ENCODE data around the gene TRABD2B.
A peak's percentile ranks its signal among the peaks of the same experiment; 100 is the strongest.

TRABD2B gene

DNA sequence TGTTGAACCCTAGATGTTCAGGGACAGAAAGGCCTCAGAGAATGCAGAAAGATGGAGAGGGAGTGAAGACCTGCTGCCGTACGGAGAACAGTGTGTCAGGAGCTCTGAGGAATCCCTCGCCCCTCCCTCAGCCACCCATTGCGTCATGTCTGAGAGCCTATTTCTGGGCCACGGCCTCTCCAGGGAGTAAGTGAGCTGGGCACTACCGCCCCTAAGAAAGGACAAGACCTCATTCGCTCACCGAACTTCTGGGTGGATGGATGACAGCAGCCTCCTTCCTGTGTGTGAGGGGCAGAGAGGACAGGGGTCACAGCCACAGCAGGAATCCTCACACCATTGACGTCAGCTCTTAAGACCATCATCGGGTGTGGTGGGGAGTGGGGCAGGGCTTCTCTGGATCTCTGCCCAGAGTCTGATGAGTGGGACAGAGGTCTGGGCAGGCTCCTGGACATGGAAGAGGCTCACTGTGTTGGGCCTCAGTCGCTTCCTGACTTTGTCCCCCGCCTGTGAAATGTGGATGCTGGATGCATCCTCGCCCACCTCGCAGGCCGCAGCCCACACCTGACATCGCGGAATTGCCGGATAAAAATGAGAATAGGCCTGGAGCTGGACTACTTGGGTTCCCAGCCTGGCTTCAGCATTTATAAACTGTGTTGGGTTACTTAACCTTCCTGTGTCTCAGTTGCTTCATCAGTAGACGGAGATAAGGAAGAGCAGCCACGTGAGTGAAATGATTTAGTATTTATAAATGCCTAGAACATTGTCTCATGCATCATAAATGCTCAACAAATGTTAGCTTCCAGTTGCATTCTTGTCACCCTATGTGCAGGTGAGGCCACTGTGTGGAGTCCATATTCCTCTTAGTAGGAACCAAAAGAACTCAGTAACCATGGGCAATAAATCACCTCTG, 238.6 kb downstream of the TRABD2B start:
- Histone ChIP-seq H3K9me3 (replicated peaks in 1 of 11) (no peaks in the 10 kb centered on the region), H3K27ac (no peak overlapping the region), H4K20me1 (no peaks in the 10 kb centered on the region), H3K36me3 (no peaks in the 10 kb centered on the region), H3K27me3 (no peaks in the 10 kb centered on the region), H3K9ac (no peak overlapping the region), H3K4me1 (peaks cover 0 to 16% (median 9%) of the 10 kb centered on the region in 10 experiments; a peak in 14 of 20 replicates), H3K4me2 (peak overlapping the region in 3 of 11 experiments; percentile 6 to 8 (median 7); a peak in 3 of 22 replicates), H3K4me3 (no peak overlapping the region)
- no peak for TF ChIP-seq Cebpa-rat (IDR thresholded peaks at IDR 0.05)

DNA sequence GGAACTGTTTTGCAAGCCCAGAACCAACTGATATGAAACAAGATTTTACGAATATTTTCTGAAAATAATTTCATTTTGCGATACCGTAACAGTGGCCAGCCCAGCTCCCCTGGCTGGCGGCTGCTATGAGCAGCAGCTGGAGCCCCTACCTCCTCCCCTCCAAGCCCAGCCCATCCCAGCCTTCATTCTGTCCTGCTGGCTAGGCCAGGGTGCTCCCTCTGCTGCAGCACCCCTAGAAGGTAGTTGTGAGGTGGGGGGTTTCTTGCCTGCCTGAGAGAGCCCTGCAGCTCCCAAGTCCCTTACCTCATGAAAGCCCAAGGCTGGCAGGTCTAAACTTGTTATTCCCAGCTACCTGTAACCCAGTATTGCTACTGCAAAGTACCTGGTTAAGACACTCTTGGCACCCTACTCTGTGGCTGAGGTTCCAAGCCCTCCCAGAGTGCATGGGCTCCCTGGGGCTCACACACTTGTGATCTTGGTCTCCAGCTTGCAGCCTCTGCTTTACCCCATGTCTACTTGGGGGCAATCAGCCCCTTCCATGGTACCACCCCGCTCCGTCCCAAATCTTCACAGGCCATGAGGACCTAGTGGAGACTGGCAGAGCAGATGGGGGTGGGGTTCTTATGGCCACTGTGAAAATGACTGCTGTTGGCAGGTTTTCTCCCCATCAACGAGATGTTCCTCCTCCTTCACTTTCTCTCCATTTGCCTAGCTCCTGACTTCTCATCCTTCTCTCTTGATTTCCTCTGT, 239.8 kb downstream of the TRABD2B start:
- Histone ChIP-seq H3K4me3 (no peak overlapping the region), H3K27me3 (no peaks in the 10 kb centered on the region), H3K36me3 (no peaks in the 10 kb centered on the region), H4K20me1 (no peaks in the 10 kb centered on the region), H3K9me3 (replicated peaks in 1 of 11) (no peaks in the 10 kb centered on the region), H3K4me1 (peaks cover 0 to 15% (median 9%) of the 10 kb centered on the region in 10 experiments; a peak in 14 of 20 replicates), H3K4me2 (no peak overlapping the region), H3K27ac (no peak overlapping the region), H3K9ac (no peak overlapping the region)
- no peak for TF ChIP-seq Cebpa-rat (IDR thresholded peaks at IDR 0.05)

GRCh38 chr1:47756411-47756810, 240.8 kb downstream of the TRABD2B start:
- Histone ChIP-seq H4K20me1 (no peaks in the 10 kb centered on the region), H3K9ac (no peak overlapping the region), H3K27ac (no peak overlapping the region), H3K27me3 (no peaks in the 10 kb centered on the region), H3K36me3 (no peaks in the 10 kb centered on the region), H3K4me2 (no peak overlapping the region), H3K4me1 (peaks cover 0 to 6% (median 0%) of the 10 kb centered on the region in 10 experiments; a peak in 7 of 20 replicates), H3K9me3 (replicated peaks in 1 of 11) (no peaks in the 10 kb centered on the region), H3K4me3 (no peak overlapping the region)
- TF ChIP-seq Cebpa-rat (IDR thresholded peaks at IDR 0.05), result no peak

DNA sequence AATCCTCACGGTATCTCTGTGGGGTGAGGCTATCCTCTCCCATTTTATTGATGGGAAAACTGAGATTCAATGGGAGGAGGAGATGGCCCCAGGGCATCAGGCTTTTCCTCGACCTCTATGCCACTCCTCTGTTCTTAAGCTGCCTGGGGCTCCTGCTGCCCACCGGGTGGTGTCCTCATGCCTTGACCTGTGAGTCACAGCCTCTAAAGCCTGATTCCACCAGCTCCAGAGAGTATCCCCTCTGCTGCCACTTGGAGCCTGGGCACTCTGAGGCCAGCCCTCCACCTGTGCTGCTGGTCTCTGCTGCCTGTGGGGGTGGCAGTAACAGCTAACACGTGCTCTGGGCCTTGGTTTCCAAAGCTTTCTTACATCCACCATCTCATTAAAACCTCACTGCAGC, 241.2 kb downstream of the TRABD2B start:
- Histone ChIP-seq H3K36me3 (no peaks in the 10 kb centered on the region), H3K9me3 (replicated peaks in 1 of 11) (no peaks in the 10 kb centered on the region), H3K4me3 (no peak overlapping the region), H3K4me2 (no peak overlapping the region), H3K9ac (no peak overlapping the region), H3K27me3 (no peaks in the 10 kb centered on the region), H3K27ac (no peak overlapping the region), H4K20me1 (no peaks in the 10 kb centered on the region), H3K4me1 (peaks cover 0 to 6% (median 0%) of the 10 kb centered on the region in 10 experiments; a peak in 4 of 20 replicates)
- TF ChIP-seq Cebpa-rat (IDR thresholded peaks at IDR 0.05), result no peak

- no peaks in the 10 kb centered on the region for H3K36me3 ChIP-seq
These were observed 241.8 kb downstream of the TRABD2B start for GRCh38 chr1:47755101-47755990.

GRCh38 chr1:47754221-47754620, 243.0 kb downstream of the TRABD2B start:
- H3K4me1 ChIP-seq, result peaks cover 0 to 6% (median 0%) of the 10 kb centered on the region in 10 experiments; a peak in 4 of 20 replicates
- H3K27ac ChIP-seq, result no peak overlapping the region
- H3K4me2 ChIP-seq, result no peak overlapping the region
- no peak overlapping the region for H3K9ac ChIP-seq
- H3K9me3 ChIP-seq (replicated peaks in 1 of 11), result no peaks in the 10 kb centered on the region
- H3K27me3 ChIP-seq, result no peaks in the 10 kb centered on the region
- H3K36me3 ChIP-seq, result no peaks in the 10 kb centered on the region
- H4K20me1 ChIP-seq, result no peaks in the 10 kb centered on the region
- TF ChIP-seq Cebpa-rat (IDR thresholded peaks at IDR 0.05), result no peak
- no peak overlapping the region for H3K4me3 ChIP-seq

More at GRCh38 chr1:47755101-47755990, 241.8 kb downstream of the TRABD2B start:
- Histone ChIP-seq H3K4me2 (no peak overlapping the region), H3K9ac (no peak overlapping the region), H3K27ac (no peak overlapping the region), H3K4me3 (no peak overlapping the region), H4K20me1 (no peaks in the 10 kb centered on the region), H3K9me3 (replicated peaks in 1 of 11) (no peaks in the 10 kb centered on the region), H3K4me1 (peaks cover 0 to 6% (median 0%) of the 10 kb centered on the region in 10 experiments; a peak in 4 of 20 replicates), H3K27me3 (no peaks in the 10 kb centered on the region)
- TF ChIP-seq Cebpa-rat (IDR thresholded peaks at IDR 0.05), result no peak

DNA sequence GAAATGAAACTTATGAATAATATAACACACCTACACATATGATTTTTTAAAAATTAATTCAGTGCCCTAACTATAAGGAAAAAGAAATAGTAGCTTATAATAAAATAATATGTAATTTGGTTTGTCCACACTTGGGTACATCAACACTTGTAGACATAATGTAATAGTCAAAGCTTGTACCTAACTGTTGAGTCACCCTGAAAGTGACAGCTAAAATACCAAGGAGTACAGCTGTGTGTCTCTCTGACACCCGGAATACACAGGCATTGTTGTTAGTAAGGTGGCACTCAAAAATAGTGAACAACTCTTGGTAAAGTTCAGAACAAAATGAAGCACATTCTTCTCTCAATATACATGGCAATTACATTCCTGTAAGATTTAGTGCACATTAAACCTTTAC, 243.4 kb downstream of the TRABD2B start:
- no peak overlapping the region for H3K4me2 ChIP-seq

GRCh38 chr1:47752559-47752958, 244.6 kb downstream of the TRABD2B start:
- Histone ChIP-seq H3K4me2 (no peak overlapping the region), H3K27ac (no peak overlapping the region), H3K36me3 (no peaks in the 10 kb centered on the region), H4K20me1 (no peaks in the 10 kb centered on the region), H3K9me3 (replicated peaks in 1 of 11) (no peaks in the 10 kb centered on the region), H3K4me1 (no peaks in the 10 kb centered on the region), H3K27me3 (no peaks in the 10 kb centered on the region), H3K4me3 (no peak overlapping the region), H3K9ac (no peak overlapping the region)
- no peak for TF ChIP-seq Cebpa-rat (IDR thresholded peaks at IDR 0.05)

More for the DNA sequence above, 243.4 kb downstream of the TRABD2B start:
- H3K9ac ChIP-seq, result no peak overlapping the region
- no peaks in the 10 kb centered on the region for H4K20me1 ChIP-seq
- no peak for TF ChIP-seq Cebpa-rat (IDR thresholded peaks at IDR 0.05)
- no peaks in the 10 kb centered on the region for H3K27me3 ChIP-seq
- H3K4me1 ChIP-seq, result peaks cover 0 to 6% (median 0%) of the 10 kb centered on the region in 10 experiments; a peak in 4 of 20 replicates
- H3K36me3 ChIP-seq, result no peaks in the 10 kb centered on the region
- no peak overlapping the region for H3K27ac ChIP-seq
- no peaks in the 10 kb centered on the region for H3K9me3 ChIP-seq (replicated peaks in 1 of 11)
- H3K4me3 ChIP-seq, result no peak overlapping the region
